ENCODE data around the gene CDK18. TPM values are rescaled to one million over a fixed set of nuclear protein-coding genes. Genes with fewer than 3 reads are reported as not detected.

Gene CDK18
- total RNA-seq, 2 donors from 2014 or later, result 0.28 to 0.71 TPM

DNA sequence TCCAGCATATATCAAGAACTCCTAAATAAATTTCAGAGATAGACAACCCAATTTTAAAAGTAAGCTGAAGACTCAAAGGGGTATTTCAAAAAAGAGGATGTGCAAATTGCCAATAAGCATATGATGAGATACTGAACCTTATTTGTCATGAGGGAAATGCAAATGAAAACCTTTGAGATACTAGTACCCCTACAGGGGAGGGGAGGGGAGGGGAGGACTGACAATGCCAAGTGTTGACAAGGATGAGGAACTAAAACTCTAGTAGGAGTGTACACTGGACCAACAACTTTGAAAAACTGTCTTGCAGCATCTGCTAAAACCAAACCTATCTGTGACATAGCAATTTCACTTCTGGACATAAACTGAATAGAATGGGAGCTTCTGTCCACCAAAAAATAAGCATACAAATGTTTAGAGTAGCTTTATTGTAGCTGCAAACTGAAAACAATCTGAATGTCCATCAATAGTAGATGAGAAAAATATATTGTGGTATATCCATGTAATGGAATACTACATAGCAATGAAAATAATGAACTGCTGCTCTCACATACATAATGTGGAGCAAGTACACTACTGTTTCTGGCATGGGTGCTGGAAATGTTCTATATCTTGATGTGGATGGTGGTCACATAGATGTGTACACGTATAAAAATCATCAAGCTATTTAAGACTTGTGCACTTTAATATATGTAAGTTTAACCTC, 57.2 kb downstream of the CDK18 start:
- no peak overlapping the region for H3K27ac Mint-ChIP-seq
- DNase-seq (ENCODE audit: low spot score) (no peak), ATAC-seq (no peak)
- no peaks in the 10 kb centered on the region for H3K36me3 Mint-ChIP-seq
- H3K4me3 Mint-ChIP-seq, result no peak overlapping the region
- no peaks in the 10 kb centered on the region for H3K9me3 Mint-ChIP-seq
- H3K4me1 Mint-ChIP-seq (ENCODE audit: low read depth in 2 of 2), result peaks cover 0 to 4% of the 10 kb centered on the region in 2 donors
- H3K27me3 Mint-ChIP-seq, result peaks cover 47 to 51% of the 10 kb centered on the region in 2 donors

DNA sequence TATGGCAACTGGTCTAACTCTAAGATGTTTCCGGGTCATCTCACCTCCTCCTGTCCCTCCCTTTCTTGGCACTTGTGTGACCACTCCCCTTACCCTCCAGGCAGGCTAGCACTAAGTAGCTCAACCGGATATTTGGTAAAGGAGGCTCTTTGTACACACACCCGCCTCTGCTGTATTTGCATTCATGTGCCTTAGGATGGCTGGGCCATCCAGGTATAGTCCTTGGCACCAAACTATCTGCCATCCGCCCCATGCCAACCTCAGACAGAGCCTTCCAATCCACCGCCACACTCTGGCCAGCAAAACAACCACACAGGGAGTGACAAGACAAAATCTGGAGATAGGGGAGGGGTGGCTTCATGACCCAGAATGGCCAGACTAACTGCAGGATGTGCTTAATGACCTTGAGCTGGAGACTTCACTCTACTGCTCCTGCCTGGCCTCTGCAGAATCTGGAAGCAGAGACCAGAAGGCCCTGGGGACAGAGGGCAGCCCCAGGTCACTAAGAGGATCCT, 59.5 kb downstream of the CDK18 start:
- no peak overlapping the region for H3K4me3 Mint-ChIP-seq
- DNase-seq (ENCODE audit: low spot score) (no peak), ATAC-seq (peak in 1 of 2 donors; percentile 31)
- H3K27me3 Mint-ChIP-seq, result peaks cover 39 to 42% of the 10 kb centered on the region in 2 donors
- no peak overlapping the region for H3K27ac Mint-ChIP-seq
- H3K9me3 Mint-ChIP-seq, result no peaks in the 10 kb centered on the region
- H3K36me3 Mint-ChIP-seq, result no peaks in the 10 kb centered on the region
- H3K4me1 Mint-ChIP-seq (ENCODE audit: low read depth in 2 of 2), result peaks cover 0 to 4% of the 10 kb centered on the region in 2 donors

DNA sequence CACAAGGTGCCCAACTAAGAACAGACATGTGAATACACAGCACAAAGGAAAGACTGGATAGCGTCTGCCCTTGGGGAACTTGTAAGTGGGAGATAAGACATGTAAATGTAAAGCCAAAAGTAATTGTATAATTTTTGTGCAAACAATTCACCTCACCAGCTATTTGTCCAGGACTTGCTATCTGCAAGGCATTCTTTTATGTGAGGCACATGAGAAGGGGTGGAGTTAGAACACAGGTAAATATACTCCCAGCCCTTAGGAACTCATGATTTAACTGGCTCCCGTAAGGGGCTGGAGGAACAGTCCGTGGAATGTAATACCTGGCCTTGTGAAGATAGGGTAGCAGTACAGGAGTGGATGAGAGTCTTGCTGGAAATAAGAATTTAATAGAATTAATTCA, 61.3 kb downstream of the CDK18 start:
- no peak overlapping the region for H3K27ac Mint-ChIP-seq
- H3K4me1 Mint-ChIP-seq (ENCODE audit: low read depth in 2 of 2), result peaks cover 0 to 4% of the 10 kb centered on the region in 2 donors
- ATAC-seq (no peak), DNase-seq (ENCODE audit: low spot score) (no peak)
- no peaks in the 10 kb centered on the region for H3K9me3 Mint-ChIP-seq
- H3K36me3 Mint-ChIP-seq, result no peaks in the 10 kb centered on the region
- H3K27me3 Mint-ChIP-seq, result peaks cover 34 to 36% of the 10 kb centered on the region in 2 donors
- no peak overlapping the region for H3K4me3 Mint-ChIP-seq

DNA sequence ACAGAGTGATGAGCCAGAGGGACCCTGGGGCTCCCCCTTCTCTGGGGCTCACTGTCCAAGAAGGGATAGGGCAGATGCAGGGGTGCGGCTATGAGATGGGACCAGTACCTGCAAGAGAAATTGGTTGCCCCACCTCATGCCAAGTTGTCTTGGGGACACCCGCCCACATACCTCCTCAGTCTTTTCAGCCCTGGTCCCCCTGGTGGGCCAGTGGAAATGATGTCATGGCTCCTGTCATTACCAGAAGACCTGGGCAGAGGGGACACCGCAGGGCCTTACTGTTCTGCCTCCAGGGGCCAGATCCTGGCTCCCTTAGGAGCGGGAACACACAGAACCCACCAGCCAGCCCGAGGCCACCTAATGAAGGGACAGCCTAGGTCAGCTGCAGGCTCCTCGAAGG, 63.2 kb downstream of the CDK18 start:
- H3K4me3 Mint-ChIP-seq, result no peak overlapping the region
- no peak for ATAC-seq
- no peak for DNase-seq (ENCODE audit: low spot score)
- H3K9me3 Mint-ChIP-seq, result no peaks in the 10 kb centered on the region
- no peaks in the 10 kb centered on the region for H3K36me3 Mint-ChIP-seq
- peaks cover 0 to 4% of the 10 kb centered on the region in 2 donors for H3K4me1 Mint-ChIP-seq (ENCODE audit: low read depth in 2 of 2)
- peaks cover 39 to 43% of the 10 kb centered on the region in 2 donors for H3K27me3 Mint-ChIP-seq
- no peak overlapping the region for H3K27ac Mint-ChIP-seq

DNA sequence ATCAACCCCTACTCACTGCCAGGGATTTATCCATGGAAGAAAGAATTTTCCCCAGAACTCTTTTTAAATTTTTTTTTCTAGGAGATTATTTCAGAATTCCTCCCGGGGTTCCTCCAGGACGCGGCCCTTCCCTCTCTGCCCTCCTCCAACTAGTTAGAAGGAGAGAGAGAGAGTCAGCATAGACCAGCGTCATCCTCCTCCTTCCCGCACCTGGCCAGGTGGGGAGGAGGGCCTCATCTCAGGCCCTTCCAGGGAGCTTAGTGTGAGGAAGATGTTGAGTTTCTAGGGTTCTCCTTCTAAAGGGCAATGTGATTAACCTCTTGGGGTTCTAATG, 63.6 kb downstream of the CDK18 start:
- ATAC-seq (no peak), DNase-seq (ENCODE audit: low spot score) (no peak)
- peaks cover 0 to 4% of the 10 kb centered on the region in 2 donors for H3K4me1 Mint-ChIP-seq (ENCODE audit: low read depth in 2 of 2)
- no peak overlapping the region for H3K4me3 Mint-ChIP-seq
- H3K36me3 Mint-ChIP-seq, result no peaks in the 10 kb centered on the region
- peaks cover 39 to 46% of the 10 kb centered on the region in 2 donors for H3K27me3 Mint-ChIP-seq
- H3K9me3 Mint-ChIP-seq, result no peaks in the 10 kb centered on the region
- H3K27ac Mint-ChIP-seq, result no peak overlapping the region

DNA sequence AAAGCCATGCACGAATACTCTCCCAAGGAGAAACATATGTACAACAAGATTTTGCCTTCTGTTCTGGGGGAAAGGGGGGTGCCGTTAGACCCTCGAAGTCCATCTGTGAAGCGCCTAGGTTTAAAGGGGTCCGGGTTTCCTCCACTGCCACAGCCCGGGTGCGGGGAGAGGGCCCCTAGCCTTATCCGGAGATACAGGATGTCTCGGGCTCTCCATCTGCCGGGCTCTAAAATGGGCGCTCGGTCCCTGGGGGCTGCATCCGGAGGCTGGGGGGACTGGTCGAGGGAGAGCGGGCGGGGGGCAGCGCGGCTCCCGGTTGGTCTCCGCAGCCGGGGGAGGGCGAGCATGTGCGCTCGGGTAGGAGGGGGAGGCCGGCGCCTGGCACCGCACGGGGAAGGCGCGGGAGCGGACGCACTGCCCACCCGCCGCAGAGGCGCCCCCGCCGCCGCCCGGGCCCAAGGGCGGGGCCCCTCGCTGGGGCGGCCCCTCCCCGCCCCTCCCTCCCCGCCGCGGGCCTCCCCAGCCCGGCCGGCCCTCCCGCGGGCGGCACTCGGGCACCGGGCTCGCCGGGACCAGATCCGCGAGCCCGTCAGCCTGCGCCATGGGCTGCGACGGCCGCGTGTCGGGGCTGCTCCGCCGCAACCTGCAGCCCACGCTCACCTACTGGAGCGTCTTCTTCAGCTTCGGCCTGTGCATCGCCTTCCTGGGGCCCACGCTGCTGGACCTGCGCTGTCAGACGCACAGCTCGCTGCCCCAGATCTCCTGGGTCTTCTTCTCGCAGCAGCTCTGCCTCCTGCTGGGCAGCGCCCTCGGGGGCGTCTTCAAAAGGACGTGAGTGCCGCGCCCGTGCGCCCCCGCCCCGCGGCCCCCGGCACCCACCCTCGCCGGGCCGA, 64.2 kb downstream of the CDK18 start:
- Mint-ChIP-seq H3K27me3 (peaks cover 39 to 46% of the 10 kb centered on the region in 2 donors), H3K36me3 (no peaks in the 10 kb centered on the region), H3K4me1 (ENCODE audit: low read depth in 2 of 2) (peaks cover 0 to 4% of the 10 kb centered on the region in 2 donors), H3K9me3 (no peaks in the 10 kb centered on the region), H3K27ac (no peak overlapping the region), H3K4me3 (no peak overlapping the region)
- DNase-seq (ENCODE audit: low spot score) (peak; percentile 37), ATAC-seq (peak; percentile 10 to 48)

DNA sequence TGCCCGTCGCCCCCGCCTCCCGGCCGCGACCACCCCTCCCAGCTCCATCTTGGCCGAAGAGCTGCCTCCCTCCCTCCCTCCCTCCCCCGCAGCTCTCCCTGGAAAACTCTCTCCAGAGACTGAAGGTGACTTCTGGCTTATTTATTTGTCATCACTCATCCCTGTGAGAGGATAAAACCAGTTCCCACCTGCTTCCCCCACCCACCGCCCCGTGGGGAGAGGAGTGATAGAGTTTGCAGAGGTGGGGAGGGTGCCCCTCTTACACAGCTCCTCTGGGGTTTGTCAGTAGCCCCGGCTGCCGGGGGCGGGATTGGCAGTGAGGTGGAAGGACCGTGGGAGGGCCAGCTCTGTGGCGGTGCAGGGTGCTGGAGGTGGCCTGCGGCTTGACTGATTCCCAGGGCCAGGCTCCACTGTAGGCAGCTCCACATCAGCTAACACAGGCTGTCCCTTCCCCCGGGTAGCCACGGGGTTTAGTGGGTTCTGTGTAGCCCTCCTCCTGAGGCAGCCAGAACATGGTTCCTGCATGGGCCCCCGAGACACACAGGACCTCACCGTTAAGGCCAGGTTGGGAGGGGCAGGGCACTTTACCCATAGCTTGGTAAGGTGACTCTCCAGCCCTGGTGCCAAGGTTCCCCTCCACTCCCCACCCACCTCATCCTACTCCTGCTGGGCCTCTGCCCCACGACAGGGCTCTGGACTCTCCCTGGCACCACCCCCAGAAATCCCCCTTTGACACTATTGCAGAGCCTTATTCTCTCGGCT, 65.1 kb downstream of the CDK18 start:
- ATAC-seq (no peak), DNase-seq (ENCODE audit: low spot score) (no peak)
- H3K4me3 Mint-ChIP-seq, result no peak overlapping the region
- H3K27ac Mint-ChIP-seq, result no peak overlapping the region
- H3K36me3 Mint-ChIP-seq, result no peaks in the 10 kb centered on the region
- peaks cover 36 to 46% of the 10 kb centered on the region in 2 donors for H3K27me3 Mint-ChIP-seq
- H3K4me1 Mint-ChIP-seq (ENCODE audit: low read depth in 2 of 2), result no peaks in the 10 kb centered on the region
- H3K9me3 Mint-ChIP-seq, result no peaks in the 10 kb centered on the region

DNA sequence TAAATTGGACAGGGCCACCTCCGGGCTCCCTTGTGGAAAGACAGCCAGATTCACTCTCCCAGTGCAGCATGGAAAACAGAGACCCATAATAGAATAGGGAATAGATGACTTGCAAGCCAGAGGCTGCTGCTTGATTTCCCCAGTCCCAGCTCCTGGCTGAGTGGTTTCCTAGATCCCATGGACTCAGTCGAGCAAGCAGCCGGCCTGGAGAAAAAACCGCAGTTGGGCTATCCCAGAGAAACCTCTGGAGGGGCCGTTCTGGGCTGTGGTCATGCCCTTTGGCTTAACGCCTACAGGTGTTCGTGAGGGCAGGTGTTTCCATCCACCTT, 65.7 kb downstream of the CDK18 start:
- ATAC-seq (no peak), DNase-seq (ENCODE audit: low spot score) (no peak)
- peaks cover 36 to 46% of the 10 kb centered on the region in 2 donors for H3K27me3 Mint-ChIP-seq
- no peaks in the 10 kb centered on the region for H3K9me3 Mint-ChIP-seq
- no peak overlapping the region for H3K4me3 Mint-ChIP-seq
- H3K36me3 Mint-ChIP-seq, result no peaks in the 10 kb centered on the region
- no peaks in the 10 kb centered on the region for H3K4me1 Mint-ChIP-seq (ENCODE audit: low read depth in 2 of 2)
- no peak overlapping the region for H3K27ac Mint-ChIP-seq

DNA sequence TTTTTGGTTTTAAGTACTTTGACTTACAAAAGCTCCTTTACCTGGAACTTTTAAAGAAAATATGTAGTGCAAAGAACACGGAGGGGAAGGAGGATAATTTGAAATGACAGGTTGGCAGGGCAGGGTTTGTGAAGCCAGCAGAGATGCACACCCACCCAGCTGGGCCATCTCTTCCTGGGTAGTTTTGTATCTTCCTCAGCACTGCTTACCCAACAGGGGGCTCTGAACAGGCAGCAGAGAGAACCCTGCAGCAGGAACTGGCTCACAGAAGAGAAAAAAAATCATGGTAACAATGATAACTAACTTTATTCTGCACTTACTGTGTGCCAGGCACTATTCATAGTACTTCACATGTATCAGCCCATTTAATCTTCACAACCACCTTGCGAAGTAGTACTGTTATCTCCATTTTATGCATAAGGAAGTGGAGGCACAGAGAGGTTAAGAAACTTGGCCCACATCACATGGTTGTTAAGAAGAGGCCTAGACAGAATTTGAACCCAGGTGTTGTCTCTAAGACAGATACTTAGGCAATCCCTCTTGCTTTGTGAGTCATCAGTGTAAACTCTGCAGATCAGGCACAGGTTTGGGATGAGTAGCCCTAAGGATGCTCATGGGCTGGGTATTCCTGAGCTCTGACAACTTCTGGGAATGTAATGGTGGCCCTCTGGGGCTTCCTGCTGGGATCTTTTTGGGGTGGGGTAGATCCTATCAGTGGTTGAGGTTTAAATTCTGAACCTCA, 66.5 kb downstream of the CDK18 start:
- Mint-ChIP-seq H3K9me3 (no peaks in the 10 kb centered on the region), H3K27ac (no peak overlapping the region), H3K4me3 (no peak overlapping the region), H3K27me3 (peaks cover 29 to 38% of the 10 kb centered on the region in 2 donors), H3K36me3 (no peaks in the 10 kb centered on the region), H3K4me1 (ENCODE audit: low read depth in 2 of 2) (no peaks in the 10 kb centered on the region)
- DNase-seq (ENCODE audit: low spot score), result no peak
- ATAC-seq, result no peak

DNA sequence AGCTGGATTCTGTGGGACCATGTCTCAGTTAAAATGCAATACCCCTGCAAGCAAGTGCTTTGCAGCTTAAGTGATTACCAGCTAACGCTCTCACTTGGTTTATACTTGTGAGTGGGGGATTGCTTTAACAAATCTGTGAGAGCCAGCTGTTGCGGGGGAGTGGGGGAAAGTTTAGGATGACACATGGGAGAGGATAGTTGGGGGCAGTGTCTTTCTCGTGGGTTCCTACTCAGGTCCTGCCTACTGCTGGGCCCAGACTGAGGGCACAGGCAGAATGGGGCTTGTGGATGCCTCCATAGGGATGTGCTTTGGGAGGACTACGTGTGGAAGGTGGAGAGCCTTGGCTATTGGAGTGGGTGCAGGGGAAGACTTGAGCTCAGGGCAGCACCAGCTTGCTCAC, 67.3 kb downstream of the CDK18 start:
- Mint-ChIP-seq H3K27ac (no peak overlapping the region), H3K27me3 (peaks cover 29 to 35% of the 10 kb centered on the region in 2 donors), H3K4me1 (ENCODE audit: low read depth in 2 of 2) (no peaks in the 10 kb centered on the region), H3K4me3 (no peak overlapping the region), H3K36me3 (no peaks in the 10 kb centered on the region), H3K9me3 (no peaks in the 10 kb centered on the region)
- no peak for ATAC-seq
- no peak for DNase-seq (ENCODE audit: low spot score)

DNA sequence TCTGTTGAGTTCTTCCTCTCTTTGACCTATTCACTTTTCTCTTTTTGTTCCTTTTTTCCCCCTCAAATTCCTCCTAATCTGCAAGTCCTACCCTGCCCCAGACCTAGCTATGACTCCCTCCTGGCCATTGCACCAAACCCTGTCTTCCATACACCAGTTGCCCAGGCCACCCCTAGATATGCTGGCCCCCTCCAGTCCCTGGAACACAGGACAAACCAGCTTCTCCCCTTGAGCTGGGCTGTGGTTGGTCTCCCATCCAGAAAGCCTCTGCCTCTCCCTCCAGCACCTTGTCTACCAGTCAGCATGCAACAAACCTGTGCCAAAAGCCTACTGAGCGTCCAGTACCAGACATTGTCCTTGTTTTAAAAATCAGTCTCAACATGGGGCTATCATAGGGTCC, 68.0 kb downstream of the CDK18 start:
- ATAC-seq, result no peak
- H3K4me1 Mint-ChIP-seq (ENCODE audit: low read depth in 2 of 2), result no peaks in the 10 kb centered on the region
- no peak for DNase-seq (ENCODE audit: low spot score)
- peaks cover 26 to 29% of the 10 kb centered on the region in 2 donors for H3K27me3 Mint-ChIP-seq
- no peak overlapping the region for H3K4me3 Mint-ChIP-seq
- no peaks in the 10 kb centered on the region for H3K9me3 Mint-ChIP-seq
- H3K27ac Mint-ChIP-seq, result no peak overlapping the region
- no peaks in the 10 kb centered on the region for H3K36me3 Mint-ChIP-seq

DNA sequence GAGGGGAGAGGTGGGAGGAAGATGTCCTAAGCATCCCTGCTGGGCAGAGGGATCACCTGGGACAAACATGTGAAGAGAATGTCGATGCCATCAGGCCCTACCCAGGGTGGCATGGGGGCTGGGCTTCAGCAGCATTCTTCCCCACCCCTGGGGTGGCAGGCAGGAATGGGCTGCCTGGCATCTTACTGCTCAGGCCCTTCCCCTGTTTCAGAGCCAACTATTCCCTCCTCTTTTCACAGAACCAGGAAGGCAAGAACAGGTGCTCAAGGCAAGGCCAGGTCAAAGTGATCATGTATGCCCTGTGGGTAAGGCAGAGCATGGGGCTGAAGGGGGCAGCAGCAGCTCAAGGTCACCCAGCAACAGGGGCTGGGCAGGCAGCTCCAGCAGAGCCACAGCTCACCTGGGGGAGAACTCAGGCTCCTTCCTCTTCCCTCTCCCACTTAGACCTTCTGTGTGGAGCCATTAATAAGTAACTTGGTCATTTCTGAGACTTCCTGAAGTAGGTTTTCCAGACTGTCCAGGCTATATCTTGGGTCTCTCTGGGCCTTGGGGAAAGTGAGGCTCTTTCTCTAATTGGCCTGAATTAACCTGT, 70.9 kb downstream of the CDK18 start:
- Mint-ChIP-seq H3K4me3 (no peak overlapping the region), H3K27me3 (peaks cover 22 to 27% of the 10 kb centered on the region in 2 donors), H3K4me1 (ENCODE audit: low read depth in 2 of 2) (no peaks in the 10 kb centered on the region), H3K27ac (no peak overlapping the region), H3K9me3 (no peaks in the 10 kb centered on the region), H3K36me3 (no peaks in the 10 kb centered on the region)
- ATAC-seq (no peak), DNase-seq (ENCODE audit: low spot score) (no peak)

DNA sequence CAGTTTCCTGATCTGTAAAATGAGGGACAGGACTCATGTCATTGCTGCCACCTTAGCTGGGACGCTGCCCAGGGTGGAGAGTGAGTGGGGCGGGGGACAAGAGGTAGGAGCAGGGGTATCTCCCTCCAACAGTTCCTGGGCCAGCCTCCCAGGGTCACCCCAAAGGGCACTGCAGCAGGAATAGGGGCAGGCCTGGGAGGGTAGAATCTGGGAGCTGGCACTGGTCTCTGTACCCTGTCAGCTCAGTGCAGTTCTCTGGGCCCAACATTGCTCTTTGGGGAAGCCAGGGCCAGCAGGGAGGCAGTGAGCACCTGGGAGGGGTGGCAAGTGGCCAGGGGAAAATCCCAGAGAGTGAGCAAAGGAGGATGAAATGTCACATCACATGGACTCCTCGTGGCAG, 71.5 kb downstream of the CDK18 start:
- Mint-ChIP-seq H3K4me1 (ENCODE audit: low read depth in 2 of 2) (no peaks in the 10 kb centered on the region), H3K27me3 (peaks cover 15 to 22% of the 10 kb centered on the region in 2 donors), H3K36me3 (no peaks in the 10 kb centered on the region), H3K9me3 (no peaks in the 10 kb centered on the region), H3K27ac (no peak overlapping the region), H3K4me3 (no peak overlapping the region)
- ATAC-seq (no peak), DNase-seq (ENCODE audit: low spot score) (no peak)

Measured in natural killer cell treated with Interleukin-12 subunit alpha and Interleukin-12 subunit beta and Interleukin-15 and Interleukin-18, amount 100 ng/mL, for 72 hours (primary cell).